ENCODE measurements around the gene XYLB. TPM values are rescaled to one million over a fixed set of nuclear protein-coding genes. Genes with fewer than 3 reads are reported as not detected.

The XYLB gene
- total RNA-seq, 2 experiments from 2014 or later = 5.3 to 7.2 TPM

- TF ChIP-seq EZH2phosphoT487 (IDR thresholded peaks at IDR 0.05; ENCODE audit: borderline replicate concordance, low read depth, low read length) = no peak
- TF ChIP-seq CTCF (conservative IDR thresholded peaks at IDR 0.05; ENCODE audit: low read length) = no peak
- intact Hi-C loops (cut with micrococcal nuclease; ENCODE audit: unreplicated experiment) = no loop called here
These were observed 30.9 kb upstream of the XYLB start for GRCh38 chr3:38315488-38316230.

GRCh38 chr3:38316356-38317191 is 30.0 kb upstream of the XYLB start:
- no TSS peak for BruUV-seq (replicated peaks)
- TF ChIP-seq EZH2phosphoT487 (IDR thresholded peaks at IDR 0.05; ENCODE audit: borderline replicate concordance, low read depth, low read length) (no peak), CTCF (conservative IDR thresholded peaks at IDR 0.05; ENCODE audit: low read length) (no peak)
- Histone ChIP-seq H3K36me3 (ENCODE audit: insufficient read depth, low read length) (no peaks in the 10 kb centered on the region), H3K4me1 (ENCODE audit: insufficient read depth, low read length, poor library complexity, severe bottlenecking) (no peaks in the 10 kb centered on the region), H2AFZ (ENCODE audit: low read length) (no peak overlapping the region), H3K79me2 (ENCODE audit: insufficient read depth, low read depth, low read length) (no peaks in the 10 kb centered on the region), H3K4me2 (ENCODE audit: low read length) (no peak overlapping the region), H3K27ac (ENCODE audit: low read depth, low read length, poor library complexity, severe bottlenecking) (no peak overlapping the region), H4K20me1 (ENCODE audit: insufficient read depth, low read length) (no peaks in the 10 kb centered on the region), H3K9me3 (ENCODE audit: low read length) (no peaks in the 10 kb centered on the region), H3K4me3 (ENCODE audit: low read depth, low read length, poor library complexity, severe bottlenecking) (no peak overlapping the region), H3K9me2 (ENCODE audit: insufficient read depth, low read length) (no peaks in the 10 kb centered on the region)
- no peak for DNase-seq (ENCODE audit: low spot score)
- ChIA-PET POLR2A (no interaction called here), CTCF (ENCODE audit: unreplicated experiment) (no interaction called here)
- intact Hi-C loops (cut with micrococcal nuclease; ENCODE audit: unreplicated experiment) = no loop called here

More at GRCh38 chr3:38315488-38316230, 30.9 kb upstream of the XYLB start:
- DNase-seq (ENCODE audit: low spot score) = no peak
- Histone ChIP-seq H3K79me2 (ENCODE audit: insufficient read depth, low read depth, low read length) (no peaks in the 10 kb centered on the region), H3K4me1 (ENCODE audit: insufficient read depth, low read length, poor library complexity, severe bottlenecking) (no peaks in the 10 kb centered on the region), H3K4me3 (ENCODE audit: low read depth, low read length, poor library complexity, severe bottlenecking) (no peak overlapping the region), H3K27ac (ENCODE audit: low read depth, low read length, poor library complexity, severe bottlenecking) (no peak overlapping the region), H3K9me2 (ENCODE audit: insufficient read depth, low read length) (no peaks in the 10 kb centered on the region), H2AFZ (ENCODE audit: low read length) (no peak overlapping the region), H4K20me1 (ENCODE audit: insufficient read depth, low read length) (no peaks in the 10 kb centered on the region), H3K9me3 (ENCODE audit: low read length) (no peaks in the 10 kb centered on the region), H3K36me3 (ENCODE audit: insufficient read depth, low read length) (no peaks in the 10 kb centered on the region), H3K4me2 (ENCODE audit: low read length) (no peak overlapping the region)
- CTCF ChIA-PET (ENCODE audit: unreplicated experiment) = no interaction called here
- POLR2A ChIA-PET = no interaction called here
- BruUV-seq (replicated peaks) = no TSS peak

Data from OCI-LY7 (cell line).